HG02852 (cell line): ENCODE measurements around the gene SYDE2.

Source experiments
- ATAC-seq: cut with Tn5 transposase; IDR thresholded peaks from one replicate; pipeline ENCODE4 v1.9.1; 2021; ENCODE audit warnings: mild to moderate bottlenecking, moderate library complexity; ENCODE audit not compliant: unreplicated experiment

The SYDE2 gene

DNA sequence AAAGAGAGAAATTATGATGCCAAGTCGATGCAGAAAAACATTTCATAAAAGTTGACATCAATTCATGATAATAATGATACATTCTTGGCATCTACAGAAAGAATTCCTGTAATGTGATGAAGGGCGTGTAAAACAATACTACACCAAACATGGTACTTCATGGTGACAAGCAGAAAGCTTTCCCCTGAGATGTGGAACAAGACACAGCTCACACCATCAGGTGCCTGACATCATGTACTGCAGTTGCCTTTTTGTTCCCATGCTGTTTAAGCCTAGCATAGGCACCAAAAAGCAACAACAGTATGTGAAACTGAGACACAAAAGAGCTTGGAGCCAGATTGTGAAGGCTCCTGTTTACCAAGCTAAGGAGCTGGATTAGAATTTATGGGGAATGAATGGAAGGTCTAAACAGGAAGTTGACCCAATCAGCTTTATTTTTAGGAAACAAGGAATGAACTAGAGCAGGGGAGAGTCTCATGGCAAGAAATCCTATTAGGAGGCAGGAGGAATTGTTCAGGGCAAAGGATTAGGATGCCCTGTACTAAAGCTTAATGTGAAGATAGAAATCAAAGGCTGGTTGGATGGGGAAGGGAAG, 67.2 kb downstream of the SYDE2 start:
- no peak for ATAC-seq

DNA sequence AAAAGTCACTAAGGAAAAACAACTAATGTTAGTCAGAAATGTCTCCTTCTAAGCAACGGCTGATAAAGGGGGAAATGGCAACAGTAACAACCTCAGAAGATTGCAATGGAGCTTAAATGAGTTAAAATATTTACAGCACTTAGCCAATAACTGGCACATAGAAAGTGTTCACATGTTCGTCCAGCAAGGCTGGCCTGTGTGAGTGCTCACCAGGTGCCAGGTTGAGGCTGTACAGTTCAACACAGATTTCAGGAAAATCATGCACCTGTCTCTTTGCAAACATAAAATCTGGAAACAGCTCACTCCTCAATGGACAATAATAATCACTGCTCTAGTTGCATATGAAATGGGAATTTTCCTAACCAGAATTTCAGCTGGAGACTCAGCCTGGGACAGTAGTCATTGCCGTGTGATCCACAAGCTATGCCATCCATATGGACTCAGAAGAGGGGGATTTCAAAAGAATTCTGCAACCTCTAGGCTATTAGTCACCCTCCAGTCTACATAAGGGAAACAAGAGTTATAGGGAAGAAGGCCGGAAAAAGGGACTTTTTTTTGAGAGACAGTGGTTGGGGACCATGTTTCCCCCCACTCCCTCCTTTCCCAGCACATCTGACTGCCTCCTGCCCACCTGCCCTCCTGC, 68.6 kb downstream of the SYDE2 start:
- no peak for ATAC-seq

DNA sequence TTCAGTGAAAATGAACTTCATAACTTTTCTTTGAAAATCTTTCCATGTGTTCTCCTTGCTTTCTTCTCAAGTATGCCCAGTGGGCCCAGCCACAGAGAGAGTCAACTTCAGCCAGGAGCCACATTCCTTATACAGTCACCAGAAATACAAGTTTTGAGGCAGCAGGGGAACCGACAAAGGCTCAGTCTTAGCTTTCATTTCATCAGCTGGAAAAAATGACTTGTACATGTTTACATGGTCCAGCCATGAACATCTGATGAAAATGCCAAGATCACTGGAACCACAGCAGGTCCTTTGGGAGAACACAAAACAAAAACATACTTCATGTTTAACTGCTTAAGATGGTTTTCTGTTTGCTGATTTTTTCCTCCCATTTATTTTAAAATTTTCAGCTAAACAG, 72.5 kb downstream of the SYDE2 start:
- ATAC-seq: no peak

DNA sequence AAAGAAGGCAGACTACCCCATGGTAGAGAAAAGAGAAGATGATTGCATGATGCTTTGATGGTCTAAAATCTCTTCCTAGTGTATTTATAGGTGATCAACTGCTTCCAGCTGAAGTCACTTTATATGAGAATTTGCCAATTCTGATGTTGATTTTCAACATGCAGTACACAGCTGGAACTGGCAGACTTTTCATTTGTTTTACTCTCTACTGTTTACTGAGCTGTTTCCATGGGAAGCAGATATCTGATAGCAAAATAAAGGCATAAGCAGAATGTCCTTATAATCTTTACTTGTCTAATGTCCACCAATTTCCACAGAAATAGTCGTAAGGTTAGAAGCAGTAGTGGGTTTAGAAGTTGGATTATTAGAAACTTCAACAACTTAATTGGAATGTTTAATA, 74.9 kb downstream of the SYDE2 start:
- ATAC-seq: no peak

DNA sequence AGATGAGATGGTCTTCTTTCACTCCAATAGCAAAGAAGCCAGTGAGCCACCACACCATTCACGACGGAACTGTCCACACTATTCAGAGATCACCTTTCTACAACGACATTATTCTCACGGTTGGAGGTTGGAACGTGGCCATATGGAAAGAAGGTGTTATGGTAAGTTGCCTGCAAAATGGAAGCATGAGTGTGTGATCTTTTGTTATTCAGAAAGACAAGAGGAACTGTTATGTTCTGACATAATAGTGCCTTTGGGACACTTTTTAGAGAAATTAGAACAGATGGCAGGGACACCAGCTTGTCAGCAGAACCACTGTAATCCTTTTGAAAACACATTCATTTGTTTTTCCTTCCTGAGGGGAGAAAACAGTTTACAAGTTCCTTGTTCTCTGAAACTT, 76.7 kb downstream of the SYDE2 start:
- ATAC-seq: no peak

DNA sequence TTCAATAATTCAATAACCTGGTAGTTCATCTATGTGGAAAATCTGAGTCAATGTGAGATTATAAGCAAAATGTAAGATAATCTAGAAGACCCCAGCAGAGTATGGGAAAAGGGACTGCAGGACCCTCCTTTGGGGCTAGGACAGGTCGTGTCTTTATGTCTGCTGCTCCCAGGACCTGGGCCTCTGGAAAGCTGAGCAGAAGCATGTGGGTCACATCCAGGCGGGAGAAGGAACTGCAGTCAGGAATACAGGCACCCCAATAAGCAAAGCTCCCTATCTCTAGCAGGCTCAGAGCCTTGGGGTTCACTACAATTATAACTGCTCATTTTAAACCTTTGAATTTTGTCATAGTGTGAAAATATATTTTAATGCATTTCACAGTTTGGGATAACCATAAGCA, 78.6 kb downstream of the SYDE2 start:
- no peak for ATAC-seq

DNA sequence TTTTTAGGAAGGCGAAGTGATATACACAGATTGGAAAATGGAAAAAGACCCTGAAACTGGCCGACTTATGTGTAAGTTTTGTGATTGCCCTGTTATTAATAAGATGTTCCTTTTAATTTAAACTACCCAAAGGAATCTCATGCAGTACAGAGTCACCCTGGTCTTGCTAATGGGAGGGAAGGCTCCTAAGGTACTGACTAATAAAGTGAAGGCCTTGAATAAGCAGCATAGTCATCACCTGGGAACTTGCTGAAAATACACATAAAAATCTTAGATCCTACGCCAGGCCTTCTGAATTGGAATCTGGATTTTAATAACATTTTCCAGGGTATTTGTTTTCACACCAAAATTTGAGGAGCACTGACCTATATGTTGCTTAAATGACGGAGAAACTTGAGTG, 79.1 kb downstream of the SYDE2 start:
- ATAC-seq: no peak

DNA sequence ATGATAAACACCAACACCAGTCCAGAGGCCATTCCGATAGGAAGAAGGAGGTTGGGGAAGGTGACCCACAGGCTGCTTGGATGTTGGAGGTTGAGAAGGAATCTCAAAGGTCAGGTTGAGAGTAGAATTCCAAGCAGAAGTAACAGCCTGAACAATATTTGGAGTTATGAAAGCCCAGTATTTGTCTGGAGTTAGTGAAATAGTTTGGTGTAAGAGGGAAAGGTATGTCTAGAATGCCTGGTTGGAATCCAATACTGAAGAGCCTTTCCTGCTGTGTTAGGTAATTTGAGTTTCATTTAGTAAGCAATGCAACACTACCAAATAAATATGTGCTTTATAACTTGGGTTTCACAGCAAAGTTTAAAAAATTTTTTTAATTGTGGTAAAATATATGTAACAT, 82.1 kb downstream of the SYDE2 start:
- no peak for ATAC-seq

DNA sequence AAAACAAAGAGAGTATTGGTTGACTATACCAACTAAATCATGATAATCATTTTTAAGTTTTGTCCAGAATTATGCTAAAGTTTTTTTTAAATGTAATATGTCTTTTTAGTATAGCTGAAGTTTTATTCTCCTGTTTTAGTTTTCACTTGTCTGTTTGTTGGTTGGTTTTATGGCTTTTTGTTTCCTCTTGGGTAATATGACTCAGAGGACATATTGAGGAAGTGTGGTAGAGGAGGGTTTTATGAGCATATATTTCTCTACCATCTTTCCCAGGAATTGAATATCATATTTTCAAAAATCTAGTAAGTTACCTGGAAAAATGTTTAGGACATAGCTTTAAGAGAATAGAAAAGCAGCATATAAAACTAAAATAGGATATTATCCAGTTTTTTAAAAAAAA, 84.0 kb downstream of the SYDE2 start:
- ATAC-seq: no peak

DNA sequence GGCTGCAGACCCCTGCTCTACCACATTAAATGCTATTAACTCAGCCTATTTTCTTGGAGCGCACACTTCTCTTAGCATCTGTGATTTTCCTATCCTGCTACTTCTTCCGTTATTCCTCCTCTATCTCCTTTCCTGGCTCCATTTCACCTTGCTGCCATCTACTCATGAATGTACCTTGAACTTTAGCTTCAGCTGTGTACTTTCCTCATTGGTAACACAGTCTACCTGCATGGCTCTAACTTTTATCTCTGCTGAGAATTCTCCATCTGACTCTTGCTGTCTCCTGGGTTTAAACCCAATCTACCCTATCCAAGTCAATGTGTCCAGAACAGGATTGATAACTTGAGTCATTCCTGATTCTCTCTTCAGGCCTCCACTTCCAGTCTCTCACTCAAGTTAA, 84.9 kb downstream of the SYDE2 start:
- ATAC-seq: no peak

DNA sequence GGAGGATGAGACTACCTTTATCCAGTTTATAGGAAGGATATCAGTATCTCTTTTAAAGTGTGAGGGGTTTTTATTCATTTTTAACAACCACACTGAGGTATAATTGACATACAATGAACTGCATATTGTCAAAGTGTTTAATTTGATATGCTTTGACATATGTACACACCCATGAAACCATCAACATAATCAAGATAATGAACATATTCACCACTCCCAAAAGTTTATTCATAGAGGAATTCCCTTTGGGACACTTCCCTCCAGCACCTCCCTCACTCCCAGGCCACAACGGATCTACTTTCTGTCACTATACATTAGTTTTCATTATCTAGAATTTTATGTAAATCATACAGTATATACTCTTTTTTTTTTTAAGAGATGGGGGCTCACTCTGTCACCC, 89.1 kb downstream of the SYDE2 start:
- ATAC-seq: no peak

DNA sequence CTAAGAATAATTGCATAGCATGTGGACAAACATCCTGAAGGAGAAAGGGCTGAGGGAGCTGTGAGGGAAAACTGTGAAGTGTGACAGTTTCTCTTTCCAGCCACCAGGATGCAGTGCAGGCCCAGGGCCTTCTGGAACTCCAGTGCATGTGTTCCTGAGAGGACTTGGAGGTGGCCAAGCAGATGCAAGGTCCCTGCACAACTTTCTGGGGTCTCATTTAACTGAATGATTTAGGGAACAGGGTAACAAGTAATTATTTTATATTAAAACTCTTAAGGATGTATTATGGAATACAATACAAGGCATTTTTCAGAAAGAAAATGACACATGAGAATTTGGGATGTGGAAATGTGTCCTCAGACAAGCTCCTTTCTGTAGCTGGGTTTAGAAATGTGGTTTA, 91.3 kb downstream of the SYDE2 start:
- peak; percentile 68 for ATAC-seq
